Tibial nerve (tissue), 3 donors: Measurements from ENCODE around the gene AMBP.

Experiments used
- POLR2A ChIP-seq, 2 donors: fragments of 450-650 bp; IDR thresholded peaks; one replicate each; pipeline ENCODE4 v1.6.1; 2017; ENCODE audit warnings: antibody characterized with exemption in 2 of 2, mild to moderate bottlenecking in 2 of 2, moderate library complexity in 2 of 2
- TF ChIP-seq, protein P1 (sequence below), 5 experiments: fragments of 200-600 bp in 3 of 5; fragments of 450-650 bp in 2 of 5; sonication (generic) in 3 of 5; IDR thresholded peaks; one replicate each; pipeline ENCODE4 v1.5.1; 2016 to 2019; ENCODE audit warnings: antibody characterized with exemption in 5 of 5, mild to moderate bottlenecking in 3 of 5, moderate library complexity in 2 of 5

GRCh38 chr9:114124666-114125475, 46.8 kb upstream of the AMBP start:
- no peak for TF ChIP-seq POLR2A (IDR thresholded peaks at IDR 0.05)
- TF ChIP-seq, protein P1, sequence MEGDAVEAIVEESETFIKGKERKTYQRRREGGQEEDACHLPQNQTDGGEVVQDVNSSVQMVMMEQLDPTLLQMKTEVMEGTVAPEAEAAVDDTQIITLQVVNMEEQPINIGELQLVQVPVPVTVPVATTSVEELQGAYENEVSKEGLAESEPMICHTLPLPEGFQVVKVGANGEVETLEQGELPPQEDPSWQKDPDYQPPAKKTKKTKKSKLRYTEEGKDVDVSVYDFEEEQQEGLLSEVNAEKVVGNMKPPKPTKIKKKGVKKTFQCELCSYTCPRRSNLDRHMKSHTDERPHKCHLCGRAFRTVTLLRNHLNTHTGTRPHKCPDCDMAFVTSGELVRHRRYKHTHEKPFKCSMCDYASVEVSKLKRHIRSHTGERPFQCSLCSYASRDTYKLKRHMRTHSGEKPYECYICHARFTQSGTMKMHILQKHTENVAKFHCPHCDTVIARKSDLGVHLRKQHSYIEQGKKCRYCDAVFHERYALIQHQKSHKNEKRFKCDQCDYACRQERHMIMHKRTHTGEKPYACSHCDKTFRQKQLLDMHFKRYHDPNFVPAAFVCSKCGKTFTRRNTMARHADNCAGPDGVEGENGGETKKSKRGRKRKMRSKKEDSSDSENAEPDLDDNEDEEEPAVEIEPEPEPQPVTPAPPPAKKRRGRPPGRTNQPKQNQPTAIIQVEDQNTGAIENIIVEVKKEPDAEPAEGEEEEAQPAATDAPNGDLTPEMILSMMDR (IDR thresholded peaks at IDR 0.05), result no peak
